Breast epithelium (tissue), 4 donors: Measurements from ENCODE around the gene RASL12. TPM values are rescaled to one million over a fixed set of nuclear protein-coding genes. Genes with fewer than 3 reads are reported as not detected.
"Not testable (repeated sequence)": the region's sequence is repeated elsewhere in the genome, so short reads cannot be mapped to it uniquely, and the experiment has no call there.

Source experiments
- DNase-seq, 2 donors: peaks; one replicate each; pipeline ENCODE4 v3.0.0-alpha.2; 2019; ENCODE audit warnings: low spot score in 2 of 2
- H3K27ac ChIP-seq, 2 donors: fragments of 200-600 bp; sonication (generic) in 1 of 2; one replicate each; pipeline ENCODE4 v1.5.1; 2016 to 2019; ENCODE audit warnings: mild to moderate bottlenecking in 1 of 2
- H3K27me3 ChIP-seq, 2 donors: fragments of 200-600 bp; sonication (generic) in 1 of 2; one replicate each; pipeline versions ENCODE4 v1.5.1 to v1.6.0; 2017 to 2019; ENCODE audit warnings: control low read depth in 1 of 2, mild to moderate bottlenecking in 1 of 2
- H3K36me3 ChIP-seq: fragments of 200-600 bp; one replicate; pipeline ENCODE4 v1.5.1; 2019
- H3K4me1 ChIP-seq, 2 donors: fragments of 200-600 bp; sonication (generic); one replicate each; pipeline ENCODE4 v1.5.1; 2016 to 2019; ENCODE audit warnings: control low read depth in 1 of 2
- H3K4me3 ChIP-seq, 3 donors: fragments of 200-600 bp; sonication (generic); 1 replicate in 2 of 3; 2 replicates in 1 of 3; pipeline ENCODE4 v1.5.1; 2016 to 2019; ENCODE audit warnings: mild to moderate bottlenecking in 3 of 3, moderate library complexity in 2 of 3
- H3K9me3 ChIP-seq, 2 donors: fragments of 200-600 bp; sonication (generic) in 1 of 2; one replicate each; pipeline ENCODE4 v1.5.1; 2016 to 2019; ENCODE audit warnings: control low read depth in 1 of 2
- POLR2A ChIP-seq: fragments of 450-650 bp; IDR thresholded peaks from one replicate; pipeline ENCODE4 v1.6.1; 2016; ENCODE audit warnings: antibody characterized with exemption, mild to moderate bottlenecking, moderate library complexity
- POLR2AphosphoS5 ChIP-seq, 3 donors: sonication (generic); formaldehyde crosslinking; IDR thresholded peaks; one replicate each; pipeline ENCODE4 v1.6.1; 2017; ENCODE audit warnings: antibody characterized with exemption in 3 of 3
- intact Hi-C: fragments of 100-400 bp; cut with DNase I; formaldehyde crosslinking; loops from one replicate; pipeline ENCODE4 v1.15.1; 2023; ENCODE audit warnings: low total_unique reads
- total RNA-seq, 3 donors: library from RNA; depleted of rRNA; stranded (reverse); fragments of >200 nt; gene quantifications; one replicate each; pipeline ENCODE4 v1.1.0, GENCODE V29; 2016
- TF ChIP-seq, protein P1 (sequence below), 3 donors: fragments of 450-650 bp; IDR thresholded peaks; one replicate each; pipeline ENCODE4 v1.5.1; 2016 to 2017; ENCODE audit warnings: antibody characterized with exemption in 3 of 3, mild to moderate bottlenecking in 3 of 3, moderate library complexity in 3 of 3

The RASL12 gene
- total RNA-seq, 3 donors from 2014 or later, result 12.6 to 20.6 (median 20.3) TPM

DNA sequence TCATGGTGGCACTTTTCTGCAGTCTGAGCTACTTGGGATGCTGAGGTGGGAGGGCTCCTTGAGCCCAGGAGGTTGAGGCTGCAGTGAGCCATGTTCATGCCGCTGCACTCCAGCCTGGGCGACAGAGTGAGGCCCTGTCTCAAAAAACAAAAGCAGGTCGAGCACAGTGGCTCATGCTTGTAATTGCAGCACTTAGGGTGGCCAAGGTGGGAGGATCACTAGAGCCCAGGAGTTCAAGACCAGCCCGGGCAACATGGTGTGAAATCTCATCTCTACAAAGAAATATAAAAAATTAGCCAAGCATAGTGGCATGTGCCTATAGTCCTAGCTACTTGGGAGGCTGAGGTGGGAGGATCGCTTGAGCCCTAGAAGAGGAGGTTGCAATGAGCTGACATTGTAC is 37.2 kb upstream of the RASL12 start:
- Histone ChIP-seq H3K27ac (no peak overlapping the region), H3K9me3 (no peaks in the 10 kb centered on the region), H3K36me3 (no peaks in the 10 kb centered on the region), H3K4me1 (no peaks in the 10 kb centered on the region), H3K27me3 (no peaks in the 10 kb centered on the region), H3K4me3 (no peak overlapping the region)
- intact Hi-C loops, result no loop called here
- TF ChIP-seq POLR2A (no peak), POLR2AphosphoS5 (IDR thresholded peaks at IDR 0.05) (no peak)
- TF ChIP-seq, protein P1, sequence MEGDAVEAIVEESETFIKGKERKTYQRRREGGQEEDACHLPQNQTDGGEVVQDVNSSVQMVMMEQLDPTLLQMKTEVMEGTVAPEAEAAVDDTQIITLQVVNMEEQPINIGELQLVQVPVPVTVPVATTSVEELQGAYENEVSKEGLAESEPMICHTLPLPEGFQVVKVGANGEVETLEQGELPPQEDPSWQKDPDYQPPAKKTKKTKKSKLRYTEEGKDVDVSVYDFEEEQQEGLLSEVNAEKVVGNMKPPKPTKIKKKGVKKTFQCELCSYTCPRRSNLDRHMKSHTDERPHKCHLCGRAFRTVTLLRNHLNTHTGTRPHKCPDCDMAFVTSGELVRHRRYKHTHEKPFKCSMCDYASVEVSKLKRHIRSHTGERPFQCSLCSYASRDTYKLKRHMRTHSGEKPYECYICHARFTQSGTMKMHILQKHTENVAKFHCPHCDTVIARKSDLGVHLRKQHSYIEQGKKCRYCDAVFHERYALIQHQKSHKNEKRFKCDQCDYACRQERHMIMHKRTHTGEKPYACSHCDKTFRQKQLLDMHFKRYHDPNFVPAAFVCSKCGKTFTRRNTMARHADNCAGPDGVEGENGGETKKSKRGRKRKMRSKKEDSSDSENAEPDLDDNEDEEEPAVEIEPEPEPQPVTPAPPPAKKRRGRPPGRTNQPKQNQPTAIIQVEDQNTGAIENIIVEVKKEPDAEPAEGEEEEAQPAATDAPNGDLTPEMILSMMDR (IDR thresholded peaks at IDR 0.05), result no peak
- DNase-seq, result no peak

DNA sequence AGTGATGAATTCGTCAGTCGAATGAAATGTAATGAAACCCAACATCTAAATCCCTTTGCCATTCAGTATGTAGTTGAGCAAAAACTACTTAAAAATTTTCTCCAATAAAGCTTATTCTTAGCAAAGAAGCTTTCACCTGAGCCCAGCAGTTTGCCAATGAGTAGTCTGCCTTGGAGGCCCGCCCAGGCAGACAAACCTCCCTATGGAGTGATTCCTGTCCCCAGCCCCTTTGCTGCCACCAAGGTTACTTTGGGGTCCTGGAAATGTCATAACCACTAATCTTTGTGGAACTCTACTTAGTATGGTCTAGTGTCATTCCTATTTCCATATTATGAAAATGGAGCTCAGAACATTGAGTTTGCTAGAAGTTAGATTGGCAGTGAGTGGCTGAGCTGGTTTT is 35.1 kb upstream of the RASL12 start:
- Histone ChIP-seq H3K27ac (no peak overlapping the region), H3K9me3 (no peaks in the 10 kb centered on the region), H3K4me3 (no peak overlapping the region), H3K27me3 (no peaks in the 10 kb centered on the region), H3K36me3 (peaks cover 5% of the 10 kb centered on the region), H3K4me1 (no peaks in the 10 kb centered on the region)
- TF ChIP-seq POLR2AphosphoS5 (IDR thresholded peaks at IDR 0.05), result no peak
- TF ChIP-seq, protein P1 (IDR thresholded peaks at IDR 0.05), result no peak
- no peak for DNase-seq
- intact Hi-C loops, result no loop called here

DNA sequence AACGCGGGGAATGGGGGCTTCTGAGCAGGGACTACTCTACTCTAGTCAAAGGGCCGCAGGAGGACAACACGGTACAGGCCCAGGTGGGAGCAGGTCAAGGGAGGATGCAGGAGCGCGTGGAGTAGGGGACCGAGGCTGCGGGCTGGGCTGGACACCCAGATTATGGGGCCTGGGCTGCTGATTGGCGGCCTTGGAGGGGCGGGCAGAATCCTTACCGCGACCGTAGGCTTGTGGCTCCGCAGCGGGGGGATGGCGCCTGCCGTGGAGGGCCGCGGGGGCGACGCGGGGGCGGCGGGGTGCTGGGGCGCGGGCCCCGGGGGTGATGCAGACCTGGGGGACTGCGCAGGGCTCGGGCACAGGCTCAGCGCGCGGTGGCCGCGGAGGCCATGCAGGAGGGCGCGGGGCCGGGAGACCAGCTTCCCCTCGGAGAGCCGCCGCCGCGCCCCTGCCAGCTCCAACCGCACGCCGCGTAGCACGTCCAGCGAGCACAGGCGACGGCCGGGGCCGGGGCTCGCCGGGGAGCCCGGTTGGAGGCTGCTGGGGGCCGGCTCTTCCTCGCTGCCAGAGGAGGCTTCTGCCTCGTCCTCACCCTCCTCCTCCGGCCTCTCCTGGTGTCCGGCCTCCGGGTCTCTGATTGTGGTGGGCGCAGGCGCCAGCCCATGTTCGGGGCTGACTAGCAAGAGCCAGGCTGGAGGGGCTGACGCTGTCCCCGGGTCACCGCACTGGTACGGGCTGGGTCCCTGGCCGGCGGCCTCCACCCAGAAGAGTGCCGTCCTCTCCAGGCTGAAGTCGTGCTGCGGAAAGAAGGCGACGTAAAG is 34.3 kb upstream of the RASL12 start:
- no peak for DNase-seq

DNA sequence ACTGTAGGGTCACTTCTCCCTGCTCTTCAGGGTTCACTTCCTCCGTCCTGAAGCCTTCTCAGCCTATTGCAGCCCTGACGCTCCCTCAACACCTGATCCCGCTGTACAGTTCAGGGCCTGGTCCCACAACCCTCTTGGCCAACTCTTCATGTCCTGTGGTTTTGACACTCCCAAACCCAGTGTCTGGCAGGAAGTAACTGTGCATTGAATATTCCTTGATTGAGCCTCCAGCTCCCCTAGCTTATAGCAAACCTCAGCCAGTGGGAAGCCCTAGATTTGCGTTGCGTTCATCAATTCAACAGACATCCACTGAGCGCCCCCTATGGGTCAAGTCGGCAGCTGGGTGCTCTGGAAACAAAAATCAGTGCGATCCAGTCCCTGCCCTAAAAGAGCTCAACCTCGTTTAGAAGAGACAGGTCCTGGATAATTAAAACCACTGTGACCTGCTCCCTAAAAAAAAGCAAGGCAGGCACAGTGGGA is 33.7 kb upstream of the RASL12 start:
- no peaks in the 10 kb centered on the region for H3K9me3 ChIP-seq
- no peaks in the 10 kb centered on the region for H3K4me1 ChIP-seq
- no peaks in the 10 kb centered on the region for H3K27me3 ChIP-seq
- TF ChIP-seq, protein P1 (IDR thresholded peaks at IDR 0.05), result peak; percentile 36 to 75 (median 70)
- TF ChIP-seq POLR2AphosphoS5 (IDR thresholded peaks at IDR 0.05), result no peak
- intact Hi-C loops, result no loop called here
- peaks cover 5% of the 10 kb centered on the region for H3K36me3 ChIP-seq
- peak overlapping the region in 1 of 2 donors; percentile 40 for H3K27ac ChIP-seq
- no peak for DNase-seq
- H3K4me3 ChIP-seq, result no peak overlapping the region

More for the DNA sequence above, 34.3 kb upstream of the RASL12 start:
- H3K4me3 ChIP-seq, result no peak overlapping the region
- H3K36me3 ChIP-seq, result peaks cover 5% of the 10 kb centered on the region
- H3K9me3 ChIP-seq, result no peaks in the 10 kb centered on the region
- no peaks in the 10 kb centered on the region for H3K4me1 ChIP-seq
- no peak for TF ChIP-seq POLR2AphosphoS5 (IDR thresholded peaks at IDR 0.05)
- TF ChIP-seq, protein P1 (IDR thresholded peaks at IDR 0.05), result no peak
- no peak for TF ChIP-seq POLR2A
- intact Hi-C loops, result no loop called here
- H3K27ac ChIP-seq, result peak overlapping the region in 1 of 2 donors; percentile 40
- no peaks in the 10 kb centered on the region for H3K27me3 ChIP-seq

DNA sequence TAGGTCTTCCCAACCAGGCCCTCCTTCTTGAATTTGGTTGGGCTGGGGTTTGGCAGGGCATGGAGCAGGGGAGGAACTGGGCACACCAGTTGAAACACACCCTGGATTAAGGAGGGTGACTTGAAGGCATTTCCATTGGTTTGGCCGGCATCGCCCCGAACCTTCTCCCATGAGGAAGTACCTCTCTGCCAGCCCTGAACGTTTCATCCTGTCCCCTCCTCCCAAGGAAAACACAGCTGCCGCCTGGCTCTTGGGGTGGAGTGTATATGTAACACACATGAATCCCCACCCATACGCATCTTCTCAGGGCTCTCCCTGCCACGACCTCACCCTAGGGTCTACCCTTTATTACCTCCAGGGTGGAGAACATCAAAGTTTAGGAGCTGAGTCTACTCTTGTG is 32.7 kb upstream of the RASL12 start:
- no peak for DNase-seq
- Histone ChIP-seq H3K4me1 (no peaks in the 10 kb centered on the region), H3K9me3 (no peaks in the 10 kb centered on the region), H3K4me3 (no peak overlapping the region), H3K27ac (peak overlapping the region in 1 of 2 donors; percentile 40), H3K27me3 (no peaks in the 10 kb centered on the region), H3K36me3 (peaks cover 5% of the 10 kb centered on the region)
- TF ChIP-seq POLR2A, result no peak
- TF ChIP-seq POLR2AphosphoS5 (IDR thresholded peaks at IDR 0.05), result no peak
- TF ChIP-seq, protein P1 (IDR thresholded peaks at IDR 0.05), result no peak
- intact Hi-C loops, result no loop called here

DNA sequence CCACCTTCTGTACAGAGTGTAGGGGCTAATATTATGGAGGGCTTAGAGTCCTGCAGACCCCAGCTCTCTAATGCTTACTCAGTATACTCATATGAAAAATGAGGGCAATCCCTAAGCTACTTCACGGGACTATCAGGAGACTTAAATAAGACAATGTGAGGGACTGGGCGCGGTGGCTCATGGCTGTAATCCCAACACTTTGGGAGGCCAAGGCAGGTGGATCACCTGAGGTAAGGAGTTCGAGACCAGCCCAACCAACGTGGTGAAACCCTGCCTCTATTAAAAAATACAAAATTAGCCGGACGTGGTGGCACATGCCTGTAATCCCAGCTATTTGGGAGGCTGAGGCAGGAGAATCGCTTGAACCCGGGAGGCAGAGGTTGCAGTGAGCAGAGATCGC is 32.0 kb upstream of the RASL12 start:
- intact Hi-C loops, result loop anchor here (10.0 kb wide), 1 partner anchor 65 kb away; no protein-coding TSS in a partner anchor
- H3K27me3 ChIP-seq, H3K36me3 ChIP-seq, H3K9me3 ChIP-seq, H3K4me1 ChIP-seq, H3K27ac ChIP-seq, DNase-seq, H3K4me3 ChIP-seq: not testable (repeated sequence)
